Dedifferentiated amniotic fluid mesenchymal stem cell (primary cell): Measurements from ENCODE around the gene DTNBP1.

Source experiments
- DNase-seq: peaks from one replicate; pipeline ENCODE4 v3.0.0-alpha.2; 2016; ENCODE audit errors: extremely low spot score

The DTNBP1 gene

GRCh38 chr6:15515226-15515625 lies 147.6 kb downstream of the DTNBP1 start:
- no peak for DNase-seq

DNA sequence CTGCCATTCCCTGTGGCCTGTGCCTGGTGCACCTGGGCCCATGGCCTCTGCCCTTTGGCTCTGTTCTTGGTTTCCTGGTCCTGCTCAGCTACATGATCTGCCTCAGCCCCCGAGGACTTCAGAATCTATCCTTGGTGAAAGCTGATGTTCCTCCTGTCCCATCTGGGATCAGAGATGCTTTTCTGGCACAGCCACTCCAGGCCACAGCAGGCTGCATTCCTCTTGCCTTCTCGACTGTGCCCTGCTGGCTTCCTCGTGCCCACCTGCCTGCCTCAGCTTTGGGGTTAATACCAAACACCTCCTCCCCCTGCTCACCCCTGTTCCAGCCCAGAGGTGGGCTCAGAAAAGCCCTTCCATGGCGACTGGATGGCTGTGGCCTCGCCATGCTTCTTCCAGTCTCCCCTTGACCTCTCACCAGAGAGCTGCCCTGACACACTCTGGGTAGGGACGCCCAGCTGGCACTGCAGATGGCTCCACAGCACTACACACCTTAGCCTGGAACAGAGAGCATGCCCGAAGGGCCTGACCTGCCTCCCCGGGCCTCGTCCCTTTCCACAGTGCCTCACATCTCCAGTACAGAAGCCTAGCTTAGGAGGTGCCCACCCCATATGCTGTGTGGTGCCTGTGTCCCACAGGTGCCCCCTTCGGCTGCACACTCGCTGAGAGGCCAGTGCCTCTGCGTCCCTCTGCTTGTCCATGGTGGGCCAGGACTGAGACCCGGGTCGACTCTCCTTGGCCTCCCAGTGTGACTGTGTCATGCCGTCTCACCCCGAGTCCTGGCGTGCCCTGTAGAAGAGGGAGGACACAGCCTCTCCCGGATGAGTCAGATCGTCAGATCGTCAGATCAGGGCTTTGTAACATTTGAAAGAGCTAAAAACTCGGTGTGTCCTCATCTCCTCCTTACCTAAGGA lies 148.8 kb downstream of the DTNBP1 start:
- no peak for DNase-seq

DNA sequence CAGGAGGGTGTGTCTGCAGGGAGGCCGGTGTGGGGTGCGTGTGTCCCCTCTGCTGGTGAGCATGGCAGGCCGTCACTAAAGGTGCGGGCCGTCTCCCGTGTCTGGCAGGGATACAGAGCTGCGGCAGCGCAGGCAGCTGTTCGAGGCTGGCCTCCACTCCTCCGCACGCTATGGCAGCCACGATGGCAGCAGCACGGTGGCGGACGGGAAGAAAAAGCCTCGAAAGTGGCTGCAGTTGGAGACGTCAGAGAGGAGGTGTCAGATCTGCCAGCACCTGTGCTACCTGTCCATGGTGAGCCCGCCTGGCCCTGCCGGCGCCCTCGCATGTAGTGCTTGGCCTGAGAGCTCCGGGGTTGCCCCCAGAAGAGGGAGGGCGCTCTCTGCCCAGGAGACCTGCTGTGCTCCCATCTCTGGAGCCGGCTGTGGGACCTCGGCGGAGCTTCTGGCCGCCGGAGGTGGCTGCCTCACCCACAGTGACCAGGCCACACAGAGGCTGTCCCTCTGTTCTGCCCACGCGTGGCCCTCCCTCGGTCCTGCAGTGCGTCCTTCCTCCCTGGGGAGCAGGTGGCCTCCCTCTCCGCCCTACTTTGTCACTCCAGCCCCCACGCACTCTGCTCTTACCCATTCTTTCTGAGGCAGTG lies 149.6 kb downstream of the DTNBP1 start:
- DNase-seq: no peak

DNA sequence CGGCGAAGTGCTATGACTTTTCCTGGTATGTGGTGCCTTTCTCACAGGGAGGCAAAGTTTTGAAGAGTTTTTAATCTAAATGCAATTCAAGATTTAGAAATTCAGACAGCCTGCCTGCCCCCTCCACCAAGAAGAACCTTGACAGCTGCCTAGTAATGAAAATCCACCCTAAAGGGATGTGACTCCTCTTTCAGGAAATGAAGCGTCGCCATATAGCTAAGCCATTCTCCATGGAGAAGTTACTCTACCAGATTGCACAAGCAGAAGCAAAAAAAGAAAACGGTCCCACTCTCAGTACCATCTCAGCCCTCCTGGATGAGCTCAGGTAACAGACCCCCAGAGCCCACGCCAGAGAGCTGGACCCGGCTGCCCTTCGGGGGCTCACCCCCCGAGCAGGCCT lies 150.1 kb downstream of the DTNBP1 start:
- DNase-seq: no peak

GRCh38 chr6:15512126-15512525 lies 150.7 kb downstream of the DTNBP1 start:
- no peak for DNase-seq

- no peak for DNase-seq
These were observed 151.3 kb downstream of the DTNBP1 start for GRCh38 chr6:15511248-15512125.

- DNase-seq: no peak
These were observed 152.1 kb downstream of the DTNBP1 start for GRCh38 chr6:15510536-15511247.

- DNase-seq: no peak
These were observed 152.7 kb downstream of the DTNBP1 start for GRCh38 chr6:15510121-15510520.

DNA sequence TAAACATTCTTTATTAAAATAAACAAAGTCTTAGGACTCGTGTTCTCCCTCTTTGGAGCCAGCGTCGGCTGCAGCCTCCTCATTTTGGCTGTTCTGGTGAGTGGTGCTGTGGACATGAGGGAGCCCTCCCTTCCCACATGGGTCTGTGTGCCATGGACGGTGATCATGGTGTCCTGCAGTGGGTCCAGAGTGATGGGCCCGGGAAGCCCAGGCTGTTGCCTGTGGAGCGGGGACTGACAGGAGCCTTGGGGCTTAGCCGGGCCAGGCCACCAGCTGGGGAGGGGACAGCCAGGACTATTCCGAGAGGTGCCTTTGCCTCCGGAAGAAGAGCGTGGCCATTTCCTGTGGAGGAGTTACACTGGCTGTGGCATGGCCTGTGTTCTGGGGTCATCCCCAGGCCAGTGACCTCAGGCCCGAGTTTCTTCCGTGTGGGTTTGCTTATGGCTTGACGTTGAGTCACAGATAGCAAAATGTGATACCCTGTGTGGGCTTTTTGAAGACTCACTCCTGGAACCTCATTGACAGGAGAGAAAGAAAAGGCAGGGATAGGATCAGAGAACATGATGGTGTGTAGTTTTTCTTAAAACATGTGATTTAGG lies 153.4 kb downstream of the DTNBP1 start:
- DNase-seq: no peak

GRCh38 chr6:15508931-15509330 lies 153.9 kb downstream of the DTNBP1 start:
- DNase-seq: no peak

DNA sequence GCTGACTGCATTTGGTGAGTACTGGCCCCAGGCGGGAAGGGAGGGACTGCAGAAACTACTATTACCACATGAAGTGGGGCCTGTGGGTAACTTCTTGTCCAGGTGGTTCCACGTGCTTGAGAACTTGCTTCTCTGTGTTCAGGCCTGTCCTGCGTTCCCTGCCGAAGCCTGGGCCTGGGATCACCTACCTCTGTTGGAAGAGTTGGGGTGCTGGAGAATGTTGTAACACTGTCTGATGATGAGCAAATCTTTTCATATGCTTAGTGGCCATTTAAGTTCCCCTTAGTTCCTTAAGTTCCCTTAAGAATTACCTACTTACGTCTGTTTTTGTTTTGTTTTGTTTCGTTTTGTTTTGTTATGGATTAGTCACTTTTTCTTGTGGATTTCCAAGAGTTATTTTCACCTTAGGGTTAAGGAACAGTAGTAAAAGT lies 154.4 kb downstream of the DTNBP1 start:
- no peak for DNase-seq

DNA sequence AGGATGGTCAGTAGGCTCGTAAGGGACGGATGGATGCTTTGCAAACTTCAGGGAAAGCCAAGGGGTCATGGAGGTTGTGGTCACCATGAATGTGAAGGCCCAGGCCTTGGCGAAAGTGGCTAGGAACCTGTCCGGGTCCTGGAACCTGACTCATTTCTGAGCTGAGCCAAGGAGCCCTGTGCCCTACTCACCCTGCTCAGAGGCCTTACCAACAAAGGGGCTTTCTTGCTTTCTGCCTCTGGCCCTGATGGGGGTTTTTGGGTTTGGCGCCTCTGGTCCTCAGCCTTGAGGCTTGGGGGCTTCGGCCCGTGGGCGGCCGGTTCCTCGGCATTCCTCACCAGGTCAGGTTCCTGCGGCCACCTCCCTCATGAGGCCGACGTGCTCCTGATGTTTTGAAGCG lies 155.1 kb downstream of the DTNBP1 start:
- DNase-seq: no peak

DNA sequence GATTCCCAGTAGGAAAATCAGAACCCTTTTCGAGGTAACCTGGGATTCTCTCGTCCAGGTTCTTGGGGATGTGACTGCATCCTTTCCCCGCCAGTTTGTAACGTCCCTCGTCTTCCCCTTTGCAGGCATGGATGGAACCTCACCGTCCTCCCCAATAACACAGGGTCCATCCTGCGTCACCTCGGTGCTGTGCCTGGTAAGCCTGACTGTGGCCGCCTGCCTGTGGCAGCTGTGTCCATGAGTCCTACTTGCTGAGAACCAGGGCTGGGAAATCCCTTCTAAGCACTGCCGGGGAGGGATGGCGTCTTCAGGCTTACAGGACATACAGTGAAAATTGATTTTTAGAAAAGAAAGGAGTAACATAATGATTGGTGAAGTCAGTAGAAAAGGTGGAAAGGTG lies 155.6 kb downstream of the DTNBP1 start:
- no peak for DNase-seq

GRCh38 chr6:15506066-15506465 lies 156.8 kb downstream of the DTNBP1 start:
- DNase-seq: no peak

- DNase-seq: no peak
These were observed 157.3 kb downstream of the DTNBP1 start for GRCh38 chr6:15505463-15505918.

DNA sequence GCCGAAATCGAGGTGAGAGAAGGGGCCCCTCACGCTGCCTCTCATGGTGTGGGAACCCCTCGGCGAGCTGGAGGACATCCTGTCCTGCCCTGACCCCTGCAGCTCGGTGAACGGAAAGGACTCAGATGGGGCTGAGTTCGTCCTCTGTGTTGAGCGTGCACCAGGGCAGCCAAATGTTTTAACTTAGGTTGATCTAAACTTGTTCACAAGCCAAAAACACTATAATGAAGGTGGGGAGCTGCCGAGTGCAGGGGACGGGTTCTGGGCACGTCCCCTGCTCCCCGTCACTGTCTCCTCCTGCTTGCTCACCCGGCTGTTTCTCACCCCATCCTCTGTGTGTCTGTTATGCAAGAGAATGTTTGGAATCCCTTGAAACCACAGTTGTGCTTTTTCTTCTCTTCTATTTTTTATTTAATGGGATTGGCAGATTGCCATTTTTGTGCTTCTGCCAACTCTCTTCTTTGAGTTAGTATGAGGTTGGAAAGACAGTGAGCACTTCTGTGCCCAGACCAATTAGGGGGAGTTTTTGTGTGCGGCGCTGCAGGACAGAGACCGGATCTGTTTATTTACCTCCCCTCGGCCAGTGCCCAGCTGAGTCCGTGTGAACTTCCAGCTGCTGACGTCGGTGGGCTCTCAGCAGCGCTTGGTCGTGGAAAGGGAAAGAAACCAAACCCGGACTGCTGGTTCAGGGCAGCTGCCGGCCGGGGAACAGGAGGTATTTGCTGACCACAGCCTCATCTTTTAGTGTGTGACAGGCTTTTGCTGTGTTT lies 158.1 kb downstream of the DTNBP1 start:
- DNase-seq: peak; percentile 88

- DNase-seq: no peak
These were observed 158.8 kb downstream of the DTNBP1 start for GRCh38 chr6:15504040-15504495.

DNA sequence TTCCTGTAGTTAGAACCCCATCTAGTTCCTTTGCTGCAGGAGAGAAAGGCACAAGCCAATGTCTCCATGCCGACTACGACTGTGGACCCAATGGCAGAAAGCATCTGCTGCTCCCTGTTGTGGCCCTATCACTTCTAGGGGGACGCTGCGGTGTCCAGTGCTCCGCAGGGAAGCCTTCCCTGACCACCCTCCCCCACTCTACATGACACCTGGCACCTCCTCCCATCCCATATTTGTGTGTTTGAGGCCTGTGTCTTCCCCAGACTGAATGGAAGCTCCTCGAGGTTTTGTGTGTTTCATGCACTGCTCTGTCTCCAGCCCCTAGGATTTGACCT lies 159.5 kb downstream of the DTNBP1 start:
- DNase-seq: no peak

DNA sequence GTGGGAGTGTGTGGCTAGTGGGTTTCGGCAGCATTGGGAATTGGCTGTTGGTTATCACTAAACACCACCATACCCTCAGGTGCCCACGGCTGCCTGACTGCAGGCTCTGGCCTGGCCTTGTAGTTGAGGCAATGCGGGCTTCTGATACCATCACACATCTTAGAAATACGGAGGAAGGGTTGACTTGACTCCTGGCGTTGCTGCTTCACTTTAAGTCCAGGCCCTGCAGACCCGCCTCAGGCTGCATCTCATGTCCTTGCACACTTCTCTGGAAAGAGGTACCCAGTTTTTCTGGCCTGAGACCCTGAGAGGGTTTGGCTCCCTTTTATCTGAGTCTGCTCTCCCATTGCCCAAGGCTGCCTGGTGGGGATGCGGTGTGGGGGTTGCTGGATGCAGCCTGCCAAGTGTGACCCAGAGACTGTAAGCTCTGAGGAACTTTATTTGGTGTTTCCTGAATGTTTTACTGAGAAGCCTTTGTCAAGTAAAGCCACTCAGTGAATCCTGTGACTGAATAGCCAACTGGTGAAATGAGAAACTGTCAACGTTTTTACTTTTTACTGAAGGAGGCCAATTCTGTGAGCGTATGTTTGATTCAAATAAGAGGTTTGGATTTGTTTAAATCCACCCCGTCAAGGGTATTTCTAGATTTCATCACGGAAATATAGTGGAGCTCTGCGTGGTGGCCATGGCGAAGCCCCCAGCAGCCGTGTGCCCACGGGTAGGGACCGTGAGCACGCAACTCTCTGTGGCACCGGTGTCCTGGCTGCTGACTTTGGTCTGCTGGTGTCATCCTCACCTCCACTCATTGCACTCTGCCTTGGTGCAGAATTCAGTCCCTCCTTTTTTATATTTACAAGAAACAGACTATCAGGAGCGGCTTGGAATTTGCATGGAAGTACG lies 160.1 kb downstream of the DTNBP1 start:
- no peak for DNase-seq
